Kidney epithelial cell (primary cell): ENCODE data around the gene C10orf143. TPM values are rescaled to one million over a fixed set of nuclear protein-coding genes. Genes with fewer than 3 reads are reported as not detected.
"Not testable (repeated sequence)": the region's sequence is repeated elsewhere in the genome, so short reads cannot be mapped to it uniquely, and the experiment has no call there.

Experiments
- DNase-seq: peaks from one replicate; pipeline ENCODE4 v3.0.0-alpha.2; 2010; ENCODE audit warnings: low read depth
- H3K27me3 ChIP-seq: 2 replicates; pipeline ENCODE4 v1.6.0; 2011; ENCODE audit warnings: low read length; ENCODE audit not compliant: control insufficient read depth, insufficient read depth
- H3K36me3 ChIP-seq: 2 replicates; pipeline ENCODE4 v1.5.1; 2011; ENCODE audit warnings: low read length; ENCODE audit not compliant: control insufficient read depth, insufficient read depth
- H3K4me3 ChIP-seq: 2 replicates; pipeline ENCODE4 v1.5.1; 2011; ENCODE audit warnings: low read depth, mild to moderate bottlenecking, control low read depth, low read length
- total RNA-seq: library from RNA; depleted of rRNA; stranded (reverse); fragments of >200 nt; gene quantifications from 2 replicates; pipeline ENCODE4 v1.2.3, GENCODE V29; 2015
- TF ChIP-seq, protein P1 (sequence below): IDR thresholded peaks from 2 replicates; pipeline ENCODE4 v1.5.1; 2011; ENCODE audit warnings: mild to moderate bottlenecking, moderate library complexity, low read length, control low read depth, inconsistent platforms; ENCODE audit not compliant: insufficient read depth, poor library complexity, severe bottlenecking

C10orf143 gene
- total RNA-seq, 1 donor from 2014 or later, result 0.88 TPM

DNA sequence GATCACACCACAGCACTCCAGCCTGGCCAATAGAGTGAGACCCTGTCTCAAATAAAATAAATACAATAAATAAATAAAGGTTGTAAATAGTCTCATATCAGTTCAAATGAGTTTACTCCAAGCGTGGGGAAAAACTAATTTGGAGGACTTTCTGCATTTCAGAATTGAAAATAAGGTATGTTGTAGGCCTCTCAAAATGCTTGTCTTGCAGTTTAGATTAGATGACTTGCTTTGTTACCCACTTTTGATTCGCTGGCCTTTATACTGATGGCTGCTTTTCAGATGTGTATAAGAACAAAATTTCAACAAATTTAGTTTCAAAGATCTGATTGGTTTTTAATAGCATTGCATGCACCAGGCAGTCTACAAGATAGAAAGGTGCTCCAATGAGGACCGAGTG is 2.2 kb upstream of the C10orf143 start:
- TF ChIP-seq, protein P1, sequence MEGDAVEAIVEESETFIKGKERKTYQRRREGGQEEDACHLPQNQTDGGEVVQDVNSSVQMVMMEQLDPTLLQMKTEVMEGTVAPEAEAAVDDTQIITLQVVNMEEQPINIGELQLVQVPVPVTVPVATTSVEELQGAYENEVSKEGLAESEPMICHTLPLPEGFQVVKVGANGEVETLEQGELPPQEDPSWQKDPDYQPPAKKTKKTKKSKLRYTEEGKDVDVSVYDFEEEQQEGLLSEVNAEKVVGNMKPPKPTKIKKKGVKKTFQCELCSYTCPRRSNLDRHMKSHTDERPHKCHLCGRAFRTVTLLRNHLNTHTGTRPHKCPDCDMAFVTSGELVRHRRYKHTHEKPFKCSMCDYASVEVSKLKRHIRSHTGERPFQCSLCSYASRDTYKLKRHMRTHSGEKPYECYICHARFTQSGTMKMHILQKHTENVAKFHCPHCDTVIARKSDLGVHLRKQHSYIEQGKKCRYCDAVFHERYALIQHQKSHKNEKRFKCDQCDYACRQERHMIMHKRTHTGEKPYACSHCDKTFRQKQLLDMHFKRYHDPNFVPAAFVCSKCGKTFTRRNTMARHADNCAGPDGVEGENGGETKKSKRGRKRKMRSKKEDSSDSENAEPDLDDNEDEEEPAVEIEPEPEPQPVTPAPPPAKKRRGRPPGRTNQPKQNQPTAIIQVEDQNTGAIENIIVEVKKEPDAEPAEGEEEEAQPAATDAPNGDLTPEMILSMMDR, result no peak
- DNase-seq, result no peak
- no peak overlapping the region for H3K4me3 ChIP-seq
- no peaks in the 10 kb centered on the region for H3K36me3 ChIP-seq
- H3K27me3 ChIP-seq, result no peaks in the 10 kb centered on the region

DNA sequence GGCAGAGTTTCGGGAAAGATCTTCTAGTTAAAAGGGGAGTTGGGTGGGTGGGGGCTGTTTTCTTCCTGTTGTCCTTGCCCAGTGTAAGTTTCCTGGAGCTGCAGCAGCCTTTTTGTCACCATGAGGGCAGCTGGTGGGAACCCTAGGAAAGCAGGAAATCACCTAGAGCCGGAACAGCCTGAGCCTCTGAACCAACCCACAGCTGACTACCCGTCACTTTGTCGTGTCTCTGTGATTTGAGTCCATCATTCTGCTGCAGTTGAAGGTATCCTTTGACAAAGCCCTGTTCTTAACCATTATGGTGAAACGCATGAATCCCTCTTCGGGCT is 1.2 kb upstream of the C10orf143 start:
- Histone ChIP-seq H3K27me3 (no peaks in the 10 kb centered on the region), H3K4me3 (peak overlapping the region; percentile 72), H3K36me3 (no peaks in the 10 kb centered on the region)
- TF ChIP-seq, protein P1, result no peak
- no peak for DNase-seq

DNA sequence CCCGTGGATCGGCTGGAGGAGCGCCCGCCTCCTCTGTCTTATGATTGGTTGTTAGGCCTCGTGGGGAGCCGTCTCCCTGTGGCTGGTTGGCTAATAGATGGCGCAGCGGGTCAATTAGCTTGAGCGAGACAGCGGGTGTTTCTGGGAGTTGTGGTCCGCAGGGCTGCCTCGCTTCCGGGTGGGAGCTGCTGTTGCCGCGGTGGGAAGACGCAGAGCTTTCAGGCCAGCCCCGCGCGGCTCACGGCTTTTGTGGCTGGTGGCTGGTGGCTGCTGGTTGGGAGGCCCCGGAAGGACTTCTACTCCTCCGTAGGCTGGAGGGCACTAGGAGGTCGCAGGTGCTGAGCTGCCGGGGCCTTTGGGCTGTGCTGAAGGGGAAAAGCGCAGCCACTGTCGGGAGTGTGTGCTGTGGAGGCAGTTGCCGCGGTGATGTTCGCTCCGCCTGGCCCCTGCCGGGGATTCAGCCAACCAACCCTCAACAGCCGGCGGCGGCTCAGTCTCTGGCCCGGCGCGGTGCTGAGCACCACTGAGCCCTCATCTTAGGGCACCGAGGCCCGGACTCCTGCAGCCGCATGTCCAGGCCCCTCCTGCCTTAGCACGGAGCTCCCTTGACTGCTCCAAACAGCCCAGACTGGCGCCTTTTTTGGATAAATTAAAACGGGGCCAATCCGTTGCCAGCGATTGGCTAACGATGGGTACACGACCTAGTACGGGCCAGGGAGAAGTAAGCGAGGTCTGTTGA is 652 bp upstream of the C10orf143 start:
- Histone ChIP-seq H3K36me3 (no peaks in the 10 kb centered on the region), H3K4me3 (peak overlapping the region; percentile 72), H3K27me3 (no peaks in the 10 kb centered on the region)
- peak; percentile 93 for DNase-seq
- TF ChIP-seq, protein P1, result no peak

DNA sequence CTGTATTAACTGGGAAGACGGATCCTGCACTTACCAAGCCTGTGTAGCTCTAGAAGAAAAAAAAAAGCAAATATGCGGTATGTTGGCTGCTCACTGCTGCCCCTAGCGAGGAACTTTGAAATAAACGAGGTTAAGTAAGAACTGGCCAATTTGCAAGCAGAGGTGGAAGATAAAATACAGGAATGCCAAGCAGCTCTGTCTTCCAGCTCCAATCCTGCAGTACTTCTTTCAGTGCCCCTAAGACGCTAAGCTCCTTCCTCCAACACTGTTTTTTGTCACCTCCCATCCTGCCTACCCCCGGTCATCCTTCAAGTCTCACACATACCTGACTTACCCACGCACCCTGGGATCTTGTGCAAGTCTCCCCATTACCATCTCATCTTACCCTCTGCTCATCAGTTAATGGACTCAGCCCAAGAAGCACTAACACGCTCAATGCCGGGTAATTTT is 809 bp downstream of the C10orf143 start:
- TF ChIP-seq, protein P1, result peak; percentile 82
- Histone ChIP-seq H3K4me3 (peak overlapping the region; percentile 72), H3K27me3 (no peaks in the 10 kb centered on the region), H3K36me3 (no peaks in the 10 kb centered on the region)
- DNase-seq, result peak; percentile 63

DNA sequence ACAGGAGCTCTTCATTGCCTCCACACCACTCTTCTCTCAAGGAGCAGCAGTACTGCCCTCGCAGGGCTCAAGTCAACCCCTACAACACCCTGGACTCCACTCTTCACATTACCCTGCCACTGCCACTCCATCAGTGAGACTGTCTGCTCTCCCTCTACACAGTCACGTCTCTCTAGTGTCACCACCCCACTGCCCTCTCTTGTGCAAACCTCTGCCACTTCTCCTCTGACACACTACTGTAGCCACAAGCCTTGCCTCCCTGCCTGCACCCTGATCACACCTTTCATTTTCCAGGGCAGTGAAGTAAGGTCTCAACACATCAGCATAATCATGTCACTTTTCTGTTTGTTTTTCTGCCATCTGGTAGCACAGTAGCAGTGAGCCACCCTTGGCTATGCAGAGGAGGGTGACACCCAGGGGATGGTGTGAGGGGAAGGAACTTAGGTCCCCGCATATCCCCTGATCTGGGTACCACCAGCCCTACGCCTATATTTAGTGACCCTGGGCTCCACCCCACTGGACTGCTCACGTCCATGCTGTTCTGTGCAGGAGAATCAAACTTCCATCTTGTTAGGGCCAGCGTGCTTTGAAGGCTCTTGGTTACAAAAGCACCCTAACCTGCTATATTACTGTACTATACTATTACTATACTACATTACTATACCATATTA is 1.6 kb downstream of the C10orf143 start:
- Histone ChIP-seq H3K27me3 (no peaks in the 10 kb centered on the region), H3K36me3 (no peaks in the 10 kb centered on the region), H3K4me3 (no peak overlapping the region)
- no peak for DNase-seq
- TF ChIP-seq, protein P1, result no peak

DNA sequence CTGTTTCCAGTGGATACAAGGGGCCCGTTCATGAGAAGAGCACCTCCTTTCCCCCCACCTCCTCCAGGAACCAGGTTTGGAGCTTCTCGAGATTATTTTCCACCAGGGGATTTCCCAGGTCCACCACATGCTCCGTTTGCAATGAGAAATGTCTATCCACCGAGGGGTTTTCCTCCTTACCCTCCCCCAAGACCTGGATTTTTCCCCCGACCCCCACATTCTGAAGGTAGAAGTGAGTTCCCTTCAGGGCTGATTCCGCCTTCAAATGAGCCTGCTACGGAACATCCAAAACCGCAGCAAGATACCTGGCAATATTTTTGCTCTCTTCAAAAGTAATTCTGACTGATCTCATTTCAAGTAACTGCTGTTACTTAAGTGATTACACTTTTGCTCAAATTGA is 2.5 kb downstream of the C10orf143 start:
- H3K36me3 ChIP-seq, DNase-seq, H3K27me3 ChIP-seq, H3K4me3 ChIP-seq: not testable (repeated sequence)
